ENCODE results near the gene INO80. TPM values are rescaled to one million over a fixed set of nuclear protein-coding genes. Genes with fewer than 3 reads are reported as not detected.

Gene INO80
- total RNA-seq, 1 donor from 2014 or later: 20.9 TPM

DNA sequence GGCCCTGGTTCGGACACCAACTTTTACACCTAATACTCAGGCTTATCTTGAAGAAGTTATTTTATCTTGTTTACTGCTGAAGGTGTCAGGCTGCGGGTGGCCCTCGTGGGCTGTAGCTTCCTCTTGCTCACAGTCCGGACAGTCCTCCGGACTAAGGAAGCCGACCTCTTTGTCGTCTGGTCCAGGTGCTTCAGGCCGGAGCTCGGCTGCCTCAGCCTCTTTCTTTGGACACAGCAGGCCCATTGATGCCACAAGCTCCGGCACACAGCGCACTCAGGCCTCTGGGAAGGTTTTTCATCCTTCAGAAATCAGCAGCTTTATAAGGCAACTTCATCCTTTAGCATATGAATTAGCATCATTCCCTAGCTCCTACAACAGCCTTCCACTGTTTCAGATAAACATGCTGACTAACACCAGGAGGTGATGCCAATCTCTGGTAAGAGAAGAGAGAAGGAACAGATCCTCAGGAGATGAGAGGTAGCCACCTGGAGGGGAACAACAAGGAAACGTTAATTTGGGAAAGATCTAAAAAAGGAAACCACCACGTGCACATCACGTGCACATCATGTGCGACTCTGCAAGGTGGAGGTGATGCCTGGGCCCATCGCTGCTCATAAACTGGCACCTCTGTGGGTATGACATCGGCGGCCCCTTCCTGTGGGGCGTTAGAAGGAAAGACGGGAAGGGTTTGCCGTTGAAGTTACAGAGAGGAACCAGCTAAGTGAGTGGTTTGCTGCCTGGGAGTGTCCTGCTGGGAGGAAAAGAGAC lies 167.2 kb downstream of the INO80 start:
- H3K27ac Mint-ChIP-seq (ENCODE audit: unreplicated experiment): no peak overlapping the region
- no peak for DNase-seq (ENCODE audit: extremely low spot score, unreplicated experiment)
- peaks cover 17% of the 10 kb centered on the region for H3K4me1 Mint-ChIP-seq (ENCODE audit: unreplicated experiment)
- no peaks in the 10 kb centered on the region for H3K9me3 Mint-ChIP-seq (ENCODE audit: unreplicated experiment)
- H3K27me3 Mint-ChIP-seq (ENCODE audit: unreplicated experiment): peaks cover 2% of the 10 kb centered on the region
- TF ChIP-seq, protein P1, sequence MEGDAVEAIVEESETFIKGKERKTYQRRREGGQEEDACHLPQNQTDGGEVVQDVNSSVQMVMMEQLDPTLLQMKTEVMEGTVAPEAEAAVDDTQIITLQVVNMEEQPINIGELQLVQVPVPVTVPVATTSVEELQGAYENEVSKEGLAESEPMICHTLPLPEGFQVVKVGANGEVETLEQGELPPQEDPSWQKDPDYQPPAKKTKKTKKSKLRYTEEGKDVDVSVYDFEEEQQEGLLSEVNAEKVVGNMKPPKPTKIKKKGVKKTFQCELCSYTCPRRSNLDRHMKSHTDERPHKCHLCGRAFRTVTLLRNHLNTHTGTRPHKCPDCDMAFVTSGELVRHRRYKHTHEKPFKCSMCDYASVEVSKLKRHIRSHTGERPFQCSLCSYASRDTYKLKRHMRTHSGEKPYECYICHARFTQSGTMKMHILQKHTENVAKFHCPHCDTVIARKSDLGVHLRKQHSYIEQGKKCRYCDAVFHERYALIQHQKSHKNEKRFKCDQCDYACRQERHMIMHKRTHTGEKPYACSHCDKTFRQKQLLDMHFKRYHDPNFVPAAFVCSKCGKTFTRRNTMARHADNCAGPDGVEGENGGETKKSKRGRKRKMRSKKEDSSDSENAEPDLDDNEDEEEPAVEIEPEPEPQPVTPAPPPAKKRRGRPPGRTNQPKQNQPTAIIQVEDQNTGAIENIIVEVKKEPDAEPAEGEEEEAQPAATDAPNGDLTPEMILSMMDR (IDR thresholded peaks at IDR 0.05): no peak
- H3K36me3 Mint-ChIP-seq (ENCODE audit: unreplicated experiment): no peaks in the 10 kb centered on the region
- no peak overlapping the region for H3K4me3 Mint-ChIP-seq (ENCODE audit: unreplicated experiment)

DNA sequence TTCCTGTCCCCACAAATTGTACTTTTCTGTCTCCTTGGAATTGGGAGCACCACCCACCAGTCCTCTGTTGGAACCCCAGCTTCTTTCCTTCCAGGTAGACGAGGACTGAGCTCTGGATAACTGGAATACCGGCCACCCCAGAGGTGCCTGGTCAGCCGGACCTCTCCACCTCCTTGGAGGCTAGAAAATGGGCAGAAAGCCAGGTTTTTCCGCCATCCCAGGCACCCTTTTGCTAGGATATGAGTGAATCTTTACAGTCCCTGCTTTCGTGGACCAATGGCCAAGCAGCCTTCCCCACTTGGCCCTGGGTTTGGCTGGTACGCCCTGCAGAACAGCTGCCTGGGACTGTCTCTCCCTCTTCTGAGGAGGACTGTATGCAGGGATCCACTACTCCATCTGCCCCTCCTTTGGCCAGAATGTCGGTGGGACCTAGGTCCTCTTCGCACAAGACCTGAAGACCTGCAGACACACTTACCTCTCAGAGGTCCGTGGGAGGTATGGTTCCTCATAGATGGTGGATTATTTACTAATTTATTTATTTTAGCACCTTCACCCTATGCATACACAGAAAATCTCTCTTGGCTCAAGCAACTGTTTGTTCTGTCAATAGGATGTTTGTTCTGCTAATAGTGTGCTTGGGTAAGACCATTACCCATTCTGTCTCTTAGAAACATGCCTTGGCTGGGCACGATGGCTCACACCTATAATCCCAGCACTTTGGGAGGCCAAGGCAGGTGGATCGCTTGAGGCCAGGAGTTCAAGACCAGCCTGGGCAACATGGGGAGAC lies 171.4 kb downstream of the INO80 start:
- H3K27ac Mint-ChIP-seq (ENCODE audit: unreplicated experiment): no peak overlapping the region
- peaks cover 24% of the 10 kb centered on the region for H3K4me1 Mint-ChIP-seq (ENCODE audit: unreplicated experiment)
- peaks cover 2% of the 10 kb centered on the region for H3K27me3 Mint-ChIP-seq (ENCODE audit: unreplicated experiment)
- no peak for DNase-seq (ENCODE audit: extremely low spot score, unreplicated experiment)
- TF ChIP-seq, protein P1 (IDR thresholded peaks at IDR 0.05): no peak
- no peak overlapping the region for H3K4me3 Mint-ChIP-seq (ENCODE audit: unreplicated experiment)
- no peaks in the 10 kb centered on the region for H3K9me3 Mint-ChIP-seq (ENCODE audit: unreplicated experiment)
- no peaks in the 10 kb centered on the region for H3K36me3 Mint-ChIP-seq (ENCODE audit: unreplicated experiment)

DNA sequence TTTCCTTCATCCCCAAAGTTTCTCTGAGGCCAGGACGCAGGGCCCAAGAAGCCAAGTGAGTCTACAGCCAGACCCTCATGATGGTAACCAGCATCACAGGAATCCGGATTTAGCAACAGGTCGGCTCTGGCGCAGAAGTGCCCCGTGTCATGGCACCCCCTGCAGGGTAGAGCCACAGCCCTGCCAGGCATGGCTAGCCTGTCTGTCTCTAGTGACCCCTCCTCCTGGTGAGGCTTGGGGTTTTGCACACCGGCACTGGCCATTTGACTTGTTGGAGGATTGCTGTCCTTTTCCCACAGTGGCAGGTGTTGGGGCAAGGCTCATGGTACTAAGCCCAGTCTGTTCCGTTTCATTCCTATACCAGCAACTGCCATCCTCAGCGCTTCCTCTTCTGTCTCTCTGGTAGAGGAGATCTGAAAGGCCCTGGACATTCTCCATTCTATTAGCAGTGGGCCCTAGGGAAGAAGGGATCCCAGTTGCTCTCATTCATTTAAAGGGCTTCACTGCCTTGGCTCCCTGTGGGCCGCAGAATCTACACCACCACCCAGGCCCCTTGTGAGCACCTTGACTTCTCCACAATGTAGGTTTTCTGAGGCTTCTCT lies 172.2 kb downstream of the INO80 start:
- Mint-ChIP-seq H3K9me3 (ENCODE audit: unreplicated experiment) (no peaks in the 10 kb centered on the region), H3K4me3 (ENCODE audit: unreplicated experiment) (no peak overlapping the region), H3K36me3 (ENCODE audit: unreplicated experiment) (no peaks in the 10 kb centered on the region), H3K4me1 (ENCODE audit: unreplicated experiment) (peaks cover 24% of the 10 kb centered on the region), H3K27me3 (ENCODE audit: unreplicated experiment) (peaks cover 2% of the 10 kb centered on the region), H3K27ac (ENCODE audit: unreplicated experiment) (no peak overlapping the region)
- TF ChIP-seq, protein P1 (IDR thresholded peaks at IDR 0.05): no peak
- DNase-seq (ENCODE audit: extremely low spot score, unreplicated experiment): no peak

DNA sequence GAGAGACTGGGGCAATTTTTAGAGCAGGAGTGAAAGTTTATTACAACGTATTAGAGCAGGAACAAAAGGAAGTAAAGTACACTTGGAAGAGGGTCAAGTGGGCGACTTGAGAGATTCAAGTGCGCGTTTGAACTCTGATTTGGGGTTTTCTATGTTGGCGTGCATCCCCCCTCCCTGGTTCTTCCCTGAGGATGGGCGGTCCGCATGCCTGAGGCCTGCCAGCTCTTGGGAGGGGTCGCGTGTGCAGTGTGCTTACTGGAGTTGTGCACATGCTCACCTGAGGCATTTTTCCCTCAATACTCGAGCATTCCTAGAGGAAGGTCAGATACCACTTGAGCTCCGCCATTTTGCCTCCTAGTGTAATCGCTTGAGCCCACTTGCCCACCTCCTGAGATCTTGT lies 173.2 kb downstream of the INO80 start:
- no peak overlapping the region for H3K27ac Mint-ChIP-seq (ENCODE audit: unreplicated experiment)
- no peak for DNase-seq (ENCODE audit: extremely low spot score, unreplicated experiment)
- peaks cover 2% of the 10 kb centered on the region for H3K27me3 Mint-ChIP-seq (ENCODE audit: unreplicated experiment)
- H3K36me3 Mint-ChIP-seq (ENCODE audit: unreplicated experiment): no peaks in the 10 kb centered on the region
- H3K4me3 Mint-ChIP-seq (ENCODE audit: unreplicated experiment): peak overlapping the region; percentile 54
- TF ChIP-seq, protein P1 (IDR thresholded peaks at IDR 0.05): no peak
- H3K4me1 Mint-ChIP-seq (ENCODE audit: unreplicated experiment): peaks cover 24% of the 10 kb centered on the region
- H3K9me3 Mint-ChIP-seq (ENCODE audit: unreplicated experiment): no peaks in the 10 kb centered on the region

Measured in osteocyte (in vitro differentiated cells).